Measurements from ENCODE around the gene NACA. TPM values are rescaled to one million over a fixed set of nuclear protein-coding genes. Genes with fewer than 3 reads are reported as not detected.
"Not testable (repeated sequence)": the region's sequence is repeated elsewhere in the genome, so short reads cannot be mapped to it uniquely, and the experiment has no call there.

Gene NACA
- total RNA-seq = 1,000 to 10,000 TPM; 1,068 to 1,135 TPM
- total RNA-seq = 463 to 629 reads per million in 2 donors

- DNase-seq = peak; percentile 89 to 95 (median 92)
- peak; percentile 95 for ATAC-seq
- Mint-ChIP-seq H3K27me3 (no peaks in the 10 kb centered on the region), H3K36me3 (ENCODE audit: low read depth) (peaks cover 10% of the 10 kb centered on the region), H3K4me3 (peak within 1 kb of the TSS; percentile 99), H3K4me1 (peaks cover 44% of the 10 kb centered on the region), H3K27ac (peak within 1 kb of the TSS; percentile 100)
- no peaks in the 10 kb centered on the region for H3K9me3 ChIP-seq (ENCODE audit: control insufficient read depth, low read length, poor library complexity, severe bottlenecking)
Observed at GRCh38 chr12:56724972-56725722, at the start of gene NACA. TSS of gene NACA (minus strand) at chr12:56725299. CDS start at chr12:56724521, 778 bp downstream.

- Mint-ChIP-seq H3K27ac (peak overlapping the region; percentile 37), H3K27me3 (peaks cover 4% of the 10 kb centered on the region), H3K4me1 (peaks cover 10% of the 10 kb centered on the region), H3K4me3 (no peak overlapping the region), H3K36me3 (ENCODE audit: low read depth) (no peaks in the 10 kb centered on the region)
- ATAC-seq (no peak), DNase-seq (no peak)
- H3K9me3 ChIP-seq (ENCODE audit: control insufficient read depth, low read length, poor library complexity, severe bottlenecking) = no peaks in the 10 kb centered on the region
Observed at GRCh38 chr12:56773113-56773512, 48.0 kb upstream of the NACA start.

DNA sequence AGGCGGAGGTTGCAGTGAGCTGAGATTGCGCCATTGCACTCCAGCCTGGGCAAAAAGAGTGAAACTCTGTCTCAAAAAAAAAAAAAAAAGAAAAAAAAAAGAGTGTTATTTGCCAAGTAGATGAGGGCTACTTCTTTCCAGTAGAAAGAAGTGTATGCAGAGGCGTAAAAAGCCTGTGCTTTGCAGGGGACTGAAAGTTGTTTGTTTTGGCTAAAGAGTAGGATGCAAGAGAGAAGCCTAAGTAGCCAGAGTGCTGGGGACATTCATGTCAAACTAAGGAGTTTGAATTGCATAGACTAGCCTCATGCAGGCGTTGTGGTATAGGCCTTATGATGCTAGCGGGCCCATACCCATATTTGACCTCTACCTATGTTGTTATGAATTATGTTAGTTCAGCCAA is 47.5 kb upstream of the NACA start:
- Mint-ChIP-seq H3K27me3 (peaks cover 5% of the 10 kb centered on the region), H3K27ac (no peak overlapping the region), H3K4me1 (peaks cover 10% of the 10 kb centered on the region), H3K36me3 (ENCODE audit: low read depth) (no peaks in the 10 kb centered on the region), H3K4me3 (no peak overlapping the region)
- ATAC-seq = no peak
- no peak for DNase-seq
- no peaks in the 10 kb centered on the region for H3K9me3 ChIP-seq (ENCODE audit: control insufficient read depth, low read length, poor library complexity, severe bottlenecking)

- Mint-ChIP-seq H3K27me3 (peaks cover 5% of the 10 kb centered on the region), H3K4me1 (peaks cover 14% of the 10 kb centered on the region), H3K4me3 (peak overlapping the region; percentile 67), H3K36me3 (ENCODE audit: low read depth) (no peaks in the 10 kb centered on the region), H3K27ac (no peak overlapping the region)
- DNase-seq (no peak), ATAC-seq (no peak)
- H3K9me3 ChIP-seq (ENCODE audit: control insufficient read depth, low read length, poor library complexity, severe bottlenecking) = no peaks in the 10 kb centered on the region
Observed at GRCh38 chr12:56769868-56770267, 44.8 kb upstream of the NACA start.

DNA sequence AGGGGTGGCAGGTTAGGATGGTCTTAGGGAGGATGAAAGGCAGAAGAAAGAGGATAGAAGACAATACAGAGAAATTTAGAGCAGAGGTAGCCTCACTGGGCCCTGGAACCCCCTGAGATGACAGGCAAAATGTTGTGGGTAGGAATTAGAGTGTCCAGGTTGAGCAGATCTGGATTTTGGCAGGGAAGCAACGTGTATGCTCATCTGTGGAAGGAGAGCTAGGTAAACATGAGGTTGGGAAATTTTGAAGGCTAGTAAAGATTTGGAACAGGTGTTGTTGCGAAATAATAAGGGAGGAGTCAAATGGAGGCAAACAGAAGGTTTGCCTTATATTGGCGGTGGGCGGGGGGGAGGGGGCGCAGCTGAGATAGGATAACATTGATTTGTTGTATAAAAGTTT is 43.3 kb upstream of the NACA start:
- Mint-ChIP-seq H3K27ac (no peak overlapping the region), H3K4me3 (no peak overlapping the region), H3K4me1 (peaks cover 14% of the 10 kb centered on the region), H3K27me3 (peaks cover 5% of the 10 kb centered on the region), H3K36me3 (ENCODE audit: low read depth) (no peaks in the 10 kb centered on the region)
- H3K9me3 ChIP-seq (ENCODE audit: control insufficient read depth, low read length, poor library complexity, severe bottlenecking) = no peaks in the 10 kb centered on the region
- DNase-seq (no peak), ATAC-seq (no peak)

GRCh38 chr12:56766535-56766934 is 41.4 kb upstream of the NACA start:
- H3K9me3 ChIP-seq (ENCODE audit: control insufficient read depth, low read length, poor library complexity, severe bottlenecking) = no peaks in the 10 kb centered on the region
- DNase-seq (no peak), ATAC-seq (peak; percentile 50)
- peaks cover 5% of the 10 kb centered on the region for H3K27me3 Mint-ChIP-seq
- no peaks in the 10 kb centered on the region for H3K36me3 Mint-ChIP-seq (ENCODE audit: low read depth)
- H3K4me1 Mint-ChIP-seq = peaks cover 15% of the 10 kb centered on the region
- H3K4me3 Mint-ChIP-seq = no peak overlapping the region
- no peak overlapping the region for H3K27ac Mint-ChIP-seq

- peaks cover 14% of the 10 kb centered on the region for H3K27me3 Mint-ChIP-seq
- H3K27ac Mint-ChIP-seq = peak overlapping the region; percentile 78
- no peak for DNase-seq
- ATAC-seq = no peak
- H3K4me1 Mint-ChIP-seq = peaks cover 13% of the 10 kb centered on the region
- no peaks in the 10 kb centered on the region for H3K9me3 ChIP-seq (ENCODE audit: control insufficient read depth, low read length, poor library complexity, severe bottlenecking)
- no peak overlapping the region for H3K4me3 Mint-ChIP-seq
- no peaks in the 10 kb centered on the region for H3K36me3 Mint-ChIP-seq (ENCODE audit: low read depth)
Observed at GRCh38 chr12:56763753-56764657, 38.9 kb upstream of the NACA start.

DNA sequence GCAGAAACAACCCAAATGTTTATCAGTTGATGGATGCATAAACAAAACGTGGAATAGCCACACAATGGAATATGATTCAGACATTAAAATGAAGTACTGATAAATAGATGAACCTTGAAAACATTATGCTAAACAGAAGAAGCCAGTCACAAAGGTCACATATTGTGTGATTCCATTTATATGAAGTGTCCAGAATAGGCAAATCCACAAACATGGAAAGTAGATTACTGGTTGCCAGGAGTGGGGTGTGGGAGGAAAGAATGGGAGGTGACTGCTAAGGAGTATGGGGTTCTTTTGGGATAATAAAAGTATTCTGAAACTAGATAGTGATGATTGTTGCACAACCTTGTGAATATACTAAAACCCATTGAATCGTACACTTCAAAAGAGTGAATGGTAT is 36.7 kb upstream of the NACA start:
- H3K4me3 Mint-ChIP-seq = no peak overlapping the region
- H3K36me3 Mint-ChIP-seq (ENCODE audit: low read depth) = no peaks in the 10 kb centered on the region
- DNase-seq (no peak), ATAC-seq (no peak)
- H3K4me1 Mint-ChIP-seq = peaks cover 12% of the 10 kb centered on the region
- H3K9me3 ChIP-seq (ENCODE audit: control insufficient read depth, low read length, poor library complexity, severe bottlenecking) = no peaks in the 10 kb centered on the region
- H3K27me3 Mint-ChIP-seq = peaks cover 9% of the 10 kb centered on the region
- no peak overlapping the region for H3K27ac Mint-ChIP-seq

DNA sequence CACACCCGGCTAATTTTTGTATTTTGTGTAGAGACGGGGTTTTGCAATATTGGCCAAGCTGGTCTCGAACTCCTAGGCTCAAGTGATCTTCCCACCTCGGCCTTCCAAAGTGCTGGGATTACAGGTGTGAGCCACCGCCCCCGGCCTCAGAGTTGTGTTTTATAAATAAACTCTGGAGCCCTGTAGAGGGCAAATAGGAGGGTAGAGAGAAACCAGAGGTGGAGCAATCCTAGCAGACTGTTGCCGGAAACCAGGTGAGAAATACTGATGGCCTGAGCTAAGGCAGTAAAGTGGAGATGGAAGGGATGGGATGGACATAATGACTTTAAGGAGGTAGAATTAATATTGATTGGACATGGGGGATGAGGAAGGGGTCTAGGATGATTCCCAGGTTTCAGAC is 35.4 kb upstream of the NACA start:
- DNase-seq (no peak), ATAC-seq (no peak)
- Mint-ChIP-seq H3K27me3 (peaks cover 9% of the 10 kb centered on the region), H3K4me3 (no peak overlapping the region), H3K36me3 (ENCODE audit: low read depth) (no peaks in the 10 kb centered on the region), H3K4me1 (peaks cover 9% of the 10 kb centered on the region), H3K27ac (peak overlapping the region; percentile 3)
- H3K9me3 ChIP-seq (ENCODE audit: control insufficient read depth, low read length, poor library complexity, severe bottlenecking) = no peaks in the 10 kb centered on the region

DNA sequence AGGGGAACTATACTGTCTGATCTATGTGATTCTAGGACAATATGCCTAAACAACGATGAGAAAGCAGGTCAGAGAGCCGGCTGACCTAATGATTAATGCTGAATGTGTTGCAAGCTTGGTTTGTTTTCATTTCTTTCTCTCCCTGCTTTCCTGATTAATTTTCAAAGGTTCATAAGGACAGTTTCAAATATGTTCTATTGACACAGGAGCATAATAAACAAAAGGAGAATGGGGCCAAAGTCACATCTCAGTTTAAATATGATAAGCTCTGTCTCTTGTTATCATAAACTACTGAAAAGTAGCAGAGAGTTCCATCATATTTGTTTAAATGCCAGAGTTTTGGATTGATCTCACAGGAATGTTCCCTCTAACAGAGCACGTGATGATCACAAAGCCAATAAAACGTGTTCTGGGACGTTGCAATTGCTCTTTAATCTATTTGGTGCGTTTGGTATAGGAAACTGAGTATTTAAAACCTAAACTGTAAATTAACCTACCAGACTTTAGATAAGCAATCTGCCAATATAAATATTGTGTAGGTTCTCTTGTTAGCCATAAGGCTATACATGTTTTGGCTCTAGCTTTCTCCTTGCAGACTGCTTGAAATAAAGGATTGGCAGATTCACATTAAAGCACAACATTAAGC is 34.3 kb upstream of the NACA start:
- ATAC-seq = no peak

GRCh38 chr12:56758728-56759262 is 33.7 kb upstream of the NACA start:
- ATAC-seq (no peak), DNase-seq (no peak)
- Mint-ChIP-seq H3K27ac (no peak overlapping the region), H3K4me3 (no peak overlapping the region), H3K36me3 (ENCODE audit: low read depth) (peaks cover 2% of the 10 kb centered on the region), H3K4me1 (peaks cover 11% of the 10 kb centered on the region), H3K27me3 (peaks cover 9% of the 10 kb centered on the region)
- H3K9me3 ChIP-seq (ENCODE audit: control insufficient read depth, low read length, poor library complexity, severe bottlenecking) = no peaks in the 10 kb centered on the region

More for the DNA sequence above, 34.3 kb upstream of the NACA start:
- no peak overlapping the region for H3K27ac Mint-ChIP-seq
- H3K9me3 ChIP-seq (ENCODE audit: control insufficient read depth, low read length, poor library complexity, severe bottlenecking) = no peaks in the 10 kb centered on the region
- H3K4me3 Mint-ChIP-seq = no peak overlapping the region
- H3K36me3 Mint-ChIP-seq (ENCODE audit: low read depth) = peaks cover 2% of the 10 kb centered on the region
- H3K27me3 Mint-ChIP-seq = peaks cover 9% of the 10 kb centered on the region
- peaks cover 11% of the 10 kb centered on the region for H3K4me1 Mint-ChIP-seq
- DNase-seq = no peak

GRCh38 chr12:56757971-56758370 is 32.9 kb upstream of the NACA start:
- not testable (repeated sequence) for H3K27ac Mint-ChIP-seq; H3K4me1 Mint-ChIP-seq; ATAC-seq; H3K27me3 Mint-ChIP-seq; DNase-seq; H3K36me3 Mint-ChIP-seq (ENCODE audit: low read depth); H3K4me3 Mint-ChIP-seq; H3K9me3 ChIP-seq (ENCODE audit: control insufficient read depth, low read length, poor library complexity, severe bottlenecking)

DNA sequence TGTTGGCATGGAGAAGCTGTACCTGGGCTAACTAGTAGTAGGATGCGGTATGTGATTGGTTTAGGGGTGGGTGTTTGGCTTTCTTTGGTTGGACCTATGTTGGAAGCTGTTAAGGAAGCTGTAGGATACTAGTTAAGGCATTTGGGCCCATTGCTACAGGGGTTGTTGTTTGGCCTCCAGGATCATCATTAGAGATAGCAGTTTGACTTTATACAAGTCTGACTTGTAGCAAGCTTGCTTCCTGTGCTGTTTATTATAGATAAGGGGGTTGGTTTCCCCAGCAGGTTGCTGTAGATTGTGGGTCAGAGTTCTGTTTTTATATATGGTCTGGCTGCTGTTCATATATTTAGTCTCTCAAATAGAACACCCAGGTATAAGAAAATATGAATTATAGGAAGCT is 28.5 kb upstream of the NACA start:
- peaks cover 6% of the 10 kb centered on the region for H3K36me3 Mint-ChIP-seq (ENCODE audit: low read depth)
- H3K4me1 Mint-ChIP-seq = peaks cover 28% of the 10 kb centered on the region
- no peak for ATAC-seq
- no peak for DNase-seq
- peak overlapping the region; percentile 64 for H3K4me3 Mint-ChIP-seq
- no peaks in the 10 kb centered on the region for H3K27me3 Mint-ChIP-seq
- H3K9me3 ChIP-seq (ENCODE audit: control insufficient read depth, low read length, poor library complexity, severe bottlenecking) = no peaks in the 10 kb centered on the region
- no peak overlapping the region for H3K27ac Mint-ChIP-seq

All from T-helper 17 cell (primary cell).